Epidermal melanocyte (primary cell): Measurements from ENCODE around the gene SLC35F1.

Experiments used
- DNase-seq: peaks from one replicate; pipeline ENCODE4 v3.0.0; 2011; ENCODE audit warnings: low spot score; ENCODE audit not compliant: insufficient read length

Gene SLC35F1

DNA sequence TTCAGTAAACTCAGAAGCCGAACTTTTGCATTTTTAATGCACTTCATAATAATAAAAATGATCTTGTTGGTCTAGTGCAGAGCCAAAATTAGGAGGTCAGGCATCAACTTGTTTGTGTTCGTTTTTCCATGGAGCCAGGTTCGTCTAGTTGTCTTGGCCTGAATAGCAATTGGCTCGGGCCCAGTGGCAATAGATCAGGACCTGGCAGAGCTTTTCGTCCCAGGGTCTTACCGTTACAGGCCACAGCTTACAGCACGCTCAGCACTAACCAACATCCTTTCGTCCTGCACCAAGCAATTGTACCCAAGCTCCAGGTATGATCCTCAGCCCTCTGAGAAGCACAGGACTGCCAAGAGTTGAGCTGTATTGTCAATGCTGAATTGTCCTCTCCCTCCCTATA is 400.5 kb downstream of the SLC35F1 start:
- no peak for DNase-seq

DNA sequence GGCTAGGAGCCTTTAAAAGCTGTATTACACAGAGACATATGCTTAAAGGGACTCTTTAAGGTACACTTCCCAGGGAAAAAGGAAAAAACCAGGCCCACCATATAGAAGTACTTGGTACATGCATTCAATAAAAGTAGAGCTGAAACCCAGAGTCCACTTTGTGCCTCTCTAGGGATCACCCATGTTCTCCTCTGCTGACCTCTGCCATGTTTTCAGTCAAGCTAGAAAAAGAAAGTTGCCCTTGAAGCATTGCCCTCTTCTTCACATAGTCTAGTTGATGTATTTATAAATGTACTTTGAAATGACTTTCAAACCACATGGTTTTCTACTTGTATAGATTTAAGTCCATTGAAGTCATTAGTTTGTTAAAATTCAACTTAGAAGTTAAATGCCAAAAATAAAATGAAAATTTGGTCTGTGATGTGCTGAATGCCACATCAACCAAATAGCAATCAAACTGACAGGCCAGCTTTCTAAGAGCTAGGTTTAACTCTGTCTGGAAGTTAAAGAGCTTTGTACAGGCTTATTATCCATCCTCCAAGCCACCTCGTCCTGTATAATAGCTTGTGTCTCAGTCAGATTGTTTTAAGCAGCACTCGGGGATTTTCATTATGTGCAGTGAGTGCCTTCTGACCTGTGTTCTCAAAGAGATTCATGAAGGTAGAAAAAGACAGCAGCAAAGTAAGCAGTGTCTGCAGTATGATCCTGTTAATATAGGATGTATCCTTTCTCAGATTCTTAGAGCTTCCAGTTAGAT is 402.5 kb downstream of the SLC35F1 start:
- no peak for DNase-seq

DNA sequence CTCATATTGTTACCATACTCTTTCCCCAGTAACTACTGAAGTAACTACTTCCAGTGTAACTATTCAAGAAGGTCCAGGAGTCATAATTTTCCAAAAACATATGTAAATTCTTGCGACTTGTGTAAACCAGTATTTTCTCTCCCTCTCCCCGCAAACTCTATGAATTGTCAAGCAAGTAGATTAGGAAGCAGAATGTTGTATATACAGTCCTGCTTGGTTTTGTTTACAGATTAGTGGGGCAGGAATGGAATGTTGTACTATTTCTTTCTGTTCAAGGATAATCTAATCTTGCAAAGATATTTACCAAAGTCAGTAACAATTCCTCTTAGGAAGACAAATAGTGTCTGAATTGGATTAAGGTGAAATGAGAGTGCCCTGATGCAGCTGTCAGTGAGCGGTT is 406.1 kb downstream of the SLC35F1 start:
- DNase-seq = no peak

DNA sequence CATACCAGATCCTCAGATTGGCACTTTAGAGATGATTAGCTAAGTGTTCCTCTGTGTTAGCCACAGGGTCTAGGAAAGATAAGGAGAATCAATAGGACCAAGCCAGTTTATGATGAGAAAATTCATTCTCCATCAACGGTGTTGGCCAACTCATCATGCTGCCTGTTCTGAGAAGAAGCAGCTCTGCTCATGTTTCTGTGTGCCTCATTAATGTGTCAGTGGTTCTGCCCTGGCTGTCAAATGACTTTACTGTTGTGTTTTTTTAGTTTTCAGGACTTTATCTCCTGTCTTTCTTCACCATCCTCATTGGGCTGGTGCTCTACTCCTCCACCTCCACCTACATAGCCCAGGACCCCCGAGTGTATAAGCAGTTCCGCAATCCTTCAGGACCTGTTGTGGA is 406.7 kb downstream of the SLC35F1 start:
- DNase-seq = no peak

DNA sequence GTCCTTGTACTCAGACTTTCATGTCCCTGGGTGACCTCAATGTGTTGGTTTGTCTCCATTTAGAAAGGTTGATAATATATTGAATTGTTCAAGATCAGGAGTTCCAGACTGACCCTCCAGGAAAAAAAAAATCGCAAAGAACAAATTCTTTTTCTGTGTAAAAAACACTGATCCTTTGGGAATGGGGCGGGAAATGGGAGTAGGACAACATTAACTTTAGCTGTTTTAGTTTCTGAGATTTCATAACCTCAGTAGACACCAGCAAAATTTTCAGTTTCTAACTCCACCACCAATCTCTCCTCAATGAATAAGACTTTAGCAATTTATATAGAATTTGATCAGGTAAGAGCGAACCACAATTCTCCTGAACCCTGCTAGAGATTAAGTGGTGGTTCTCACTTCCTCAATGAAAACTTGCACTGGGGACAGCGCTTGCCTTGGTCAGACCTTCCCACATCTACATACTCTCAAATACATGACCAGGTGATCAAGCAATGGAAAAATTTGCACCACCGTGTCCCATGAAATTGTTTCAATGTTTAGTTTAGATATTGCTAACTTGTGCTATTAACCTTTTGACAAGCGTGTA is 409.8 kb downstream of the SLC35F1 start:
- no peak for DNase-seq

DNA sequence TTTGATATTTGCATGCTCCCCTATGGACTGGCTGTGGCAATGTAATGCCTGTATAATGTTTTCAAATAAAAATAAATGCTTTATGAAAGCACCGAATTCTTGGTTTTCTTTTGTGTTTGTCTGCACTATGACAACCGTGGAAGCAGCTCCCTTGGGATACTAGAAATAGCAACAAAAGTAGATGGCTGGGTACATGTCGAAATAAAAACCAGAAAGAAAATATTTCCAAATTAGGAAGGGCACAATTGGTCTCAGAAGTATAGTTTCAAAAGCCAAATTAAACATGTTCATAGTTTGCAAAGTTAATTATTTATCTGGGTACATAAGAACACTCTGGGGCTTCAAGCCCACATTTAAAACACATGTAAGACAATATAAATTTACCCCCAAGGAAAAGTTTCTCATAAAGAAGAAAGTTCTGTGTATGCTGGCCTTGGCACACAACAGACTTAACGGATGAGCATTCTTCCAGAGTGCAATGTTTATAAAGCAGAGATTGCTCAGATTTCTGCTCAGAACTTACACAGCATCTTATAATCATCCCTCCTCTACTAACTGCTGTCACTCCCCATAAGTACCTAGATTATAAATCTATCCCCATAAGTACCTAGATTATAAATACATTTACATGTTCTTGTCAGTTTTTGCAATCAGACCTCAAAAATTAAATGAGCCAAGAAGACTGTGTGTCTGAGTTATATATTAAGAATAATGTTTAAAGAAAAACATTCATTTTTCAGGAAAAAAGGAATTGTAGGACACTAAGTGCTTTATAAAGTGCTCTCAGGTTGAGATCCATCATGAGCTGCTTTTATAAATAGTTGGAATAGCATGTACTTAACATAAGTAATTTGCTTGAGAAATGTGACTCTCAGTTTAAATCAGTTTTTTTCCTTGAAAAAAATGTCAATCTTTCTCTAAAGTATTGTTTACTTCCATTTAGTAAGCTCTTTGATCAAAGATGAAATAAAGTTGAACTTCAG is 410.8 kb downstream of the SLC35F1 start:
- no peak for DNase-seq

DNA sequence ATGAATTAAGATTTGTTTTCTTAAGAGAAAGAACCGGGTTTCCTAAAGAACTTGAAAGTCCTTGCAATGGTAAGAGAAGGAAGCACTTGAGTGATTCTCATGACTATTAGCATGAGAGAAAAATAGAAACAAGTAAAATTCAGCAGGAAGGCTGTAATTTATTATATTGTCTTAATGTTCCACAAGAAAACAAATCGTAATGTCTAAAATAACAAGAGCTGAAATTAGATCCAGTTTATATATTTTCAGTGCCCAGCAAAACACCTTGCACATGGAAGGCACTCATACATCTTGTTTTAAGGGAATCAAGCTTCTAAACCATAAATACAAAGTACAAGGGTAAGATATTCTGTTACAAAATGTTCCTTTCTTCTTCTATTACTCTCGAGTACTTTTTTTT is 411.6 kb downstream of the SLC35F1 start:
- no peak for DNase-seq

DNA sequence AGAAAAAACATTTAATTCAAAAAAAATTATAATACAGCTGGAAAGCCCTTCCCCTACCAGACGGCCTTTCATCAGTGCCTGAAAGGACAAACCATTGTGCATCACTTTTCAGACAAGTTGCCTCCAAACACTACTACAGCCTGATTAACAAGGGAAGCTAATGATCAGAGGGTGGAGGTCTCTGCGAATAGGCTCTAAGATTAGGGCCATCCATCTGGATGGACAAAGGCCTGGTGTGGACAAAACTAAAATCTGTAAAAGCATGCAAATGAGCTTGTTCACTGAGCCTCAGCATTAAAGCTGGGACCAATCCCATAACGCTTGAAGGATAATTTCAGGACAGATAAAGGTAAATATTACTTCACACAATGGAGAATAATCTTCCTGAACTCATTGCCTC is 412.4 kb downstream of the SLC35F1 start:
- DNase-seq = no peak

DNA sequence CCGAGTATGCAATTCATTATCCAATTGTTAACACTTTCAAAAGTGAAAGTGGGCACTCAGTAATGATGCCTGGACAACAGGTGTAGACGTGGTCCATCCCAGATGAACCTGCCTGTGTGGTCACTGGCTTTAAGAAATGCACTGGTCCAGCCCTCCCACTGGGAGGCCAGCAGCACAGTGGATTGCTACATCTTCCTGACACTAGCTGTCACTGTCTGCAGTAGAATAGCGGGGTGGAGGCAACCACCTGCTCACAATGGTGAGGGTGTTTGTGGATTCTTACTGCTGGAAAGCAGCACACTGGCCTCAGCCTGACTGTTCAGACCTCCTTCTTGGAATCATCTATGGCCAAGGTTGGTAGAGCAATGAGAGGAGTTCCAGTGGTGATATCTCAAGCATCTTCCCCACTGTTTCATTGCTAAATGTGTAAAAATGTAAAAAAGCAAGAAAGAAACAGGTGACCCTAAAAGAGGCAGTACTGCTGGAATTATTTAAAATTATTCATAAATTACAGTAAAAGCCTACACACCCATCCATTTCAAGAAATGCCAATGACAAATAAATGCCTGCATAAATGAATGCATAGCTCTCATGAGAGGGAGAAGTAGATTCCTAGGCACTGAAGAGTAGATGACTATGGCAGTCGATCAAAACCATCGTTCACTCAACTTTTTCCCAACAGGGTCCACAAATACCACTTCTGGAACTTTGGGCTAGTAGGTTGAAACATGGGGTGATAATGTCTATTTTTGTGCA is 413.0 kb downstream of the SLC35F1 start:
- no peak for DNase-seq

DNA sequence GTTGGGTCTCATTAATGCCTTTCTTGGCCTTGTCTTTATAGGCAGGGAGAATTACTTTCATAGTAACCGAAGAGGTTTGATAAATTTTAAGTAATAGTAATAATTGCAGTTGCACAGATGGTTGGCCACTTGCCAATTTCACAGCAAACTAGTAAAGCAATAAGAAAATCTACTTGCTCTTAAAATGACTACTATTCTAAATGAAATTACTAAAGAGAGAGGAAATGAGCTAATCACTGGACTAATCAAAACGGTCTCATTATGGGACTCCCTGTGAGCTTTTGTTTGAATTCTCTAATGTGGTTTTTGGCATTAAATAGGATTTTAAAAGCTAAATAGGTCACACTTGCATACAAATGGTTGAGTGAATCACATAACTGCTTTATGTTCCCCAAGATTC is 413.6 kb downstream of the SLC35F1 start:
- no peak for DNase-seq

DNA sequence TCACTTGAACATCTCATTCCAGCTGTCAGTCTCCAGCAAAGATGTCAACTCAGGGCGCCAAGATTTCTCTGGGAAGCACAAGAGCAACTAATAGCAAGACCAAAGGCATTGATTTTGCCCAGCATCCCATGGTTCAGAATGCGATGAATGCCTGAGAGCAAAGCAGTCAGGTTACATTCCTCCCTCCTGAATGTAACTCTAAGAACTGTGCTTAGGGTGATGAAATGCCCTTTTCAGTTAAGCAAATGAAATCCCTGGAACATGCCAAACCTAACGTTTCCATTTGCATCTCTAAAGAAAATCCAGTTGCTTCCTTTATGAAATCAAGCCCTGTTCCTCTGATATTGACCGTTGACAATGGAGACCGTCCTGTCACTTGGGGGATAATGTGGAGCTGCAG is 417.1 kb downstream of the SLC35F1 start:
- DNase-seq = no peak

DNA sequence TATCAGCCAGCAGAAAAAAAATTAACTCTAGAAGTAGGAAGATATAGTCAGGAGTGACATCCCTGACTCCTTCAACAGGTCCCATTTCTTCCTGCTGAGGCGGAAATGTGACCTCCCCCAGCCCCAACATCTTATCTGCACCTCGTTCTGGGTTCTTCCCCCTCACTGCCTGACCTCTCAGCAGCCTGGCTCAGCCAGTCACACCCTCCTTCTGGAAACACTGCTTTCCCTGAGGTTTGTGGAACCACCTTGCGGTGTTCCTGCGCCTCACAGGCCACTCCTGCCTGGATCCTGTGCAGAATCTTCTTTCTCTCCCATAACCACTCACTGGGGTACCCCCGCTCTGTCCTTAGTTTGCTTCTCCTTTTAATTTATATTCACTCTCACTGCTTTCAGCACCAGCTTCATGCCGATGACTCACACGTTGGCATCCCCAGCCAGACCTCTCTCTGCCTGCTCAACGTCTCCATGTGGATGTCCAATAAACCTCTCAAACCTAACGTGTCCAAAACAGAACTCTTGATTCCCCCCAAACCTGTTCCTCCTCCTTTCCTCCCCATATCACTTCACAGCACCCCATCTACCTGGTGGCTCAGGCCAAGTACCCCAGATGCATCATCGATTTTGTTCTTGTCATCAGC is 418.3 kb downstream of the SLC35F1 start:
- DNase-seq = no peak

DNA sequence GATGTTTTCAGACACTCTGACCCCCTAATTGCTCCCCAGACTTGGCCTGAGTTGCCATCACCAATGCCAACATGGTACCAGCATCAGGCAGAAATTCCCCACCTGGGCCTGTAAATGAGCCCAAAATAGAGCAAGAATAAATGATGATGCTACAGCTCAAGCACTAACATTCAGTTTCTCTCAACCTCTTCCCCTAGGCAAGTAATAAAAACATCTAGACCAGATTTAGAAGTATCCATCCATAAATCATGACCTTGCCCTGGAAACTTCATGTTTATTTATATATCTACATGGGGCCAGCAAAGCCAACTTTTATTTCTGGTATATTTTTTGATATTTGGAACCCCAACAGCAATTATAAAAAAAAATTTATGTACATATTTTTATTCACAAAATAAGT is 419.6 kb downstream of the SLC35F1 start:
- DNase-seq = no peak

DNA sequence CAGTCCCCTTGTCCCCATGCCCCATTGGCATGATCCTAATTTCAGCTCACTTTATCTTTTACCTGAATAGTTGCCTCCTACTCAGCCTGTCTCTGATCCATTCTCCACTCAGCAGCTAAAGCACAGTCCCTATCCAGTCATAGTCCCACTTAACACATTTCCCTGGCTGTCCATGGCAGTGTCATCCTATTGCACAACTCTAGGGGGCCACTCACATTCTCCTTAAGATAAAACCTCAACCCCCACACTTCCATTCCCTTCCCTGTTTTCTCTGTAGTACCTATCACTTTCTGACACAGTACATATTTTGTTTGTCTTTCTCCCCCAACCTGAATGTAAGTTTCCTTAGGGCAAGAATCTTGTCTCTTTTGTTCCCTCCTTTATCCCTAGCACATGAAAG is 420.2 kb downstream of the SLC35F1 start:
- DNase-seq = no peak

DNA sequence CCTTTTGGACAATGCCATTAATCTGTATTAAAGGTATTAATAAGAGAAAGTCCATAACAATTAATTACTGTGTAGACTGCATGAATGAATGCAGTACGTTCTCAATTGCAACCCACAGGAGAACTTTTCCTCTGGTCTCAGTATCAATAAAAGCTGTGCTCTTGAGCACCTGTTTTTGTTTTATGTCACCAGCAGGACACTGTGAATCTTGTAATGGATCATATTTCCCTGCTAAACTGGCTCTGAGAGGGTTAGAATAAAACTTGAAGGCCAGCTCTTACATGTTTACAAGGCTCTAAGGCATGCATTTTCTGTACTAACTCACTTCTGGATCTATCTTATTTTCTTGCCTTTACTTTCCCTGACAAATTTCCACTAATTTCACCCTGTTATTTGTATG is 426.7 kb downstream of the SLC35F1 start:
- DNase-seq = no peak

DNA sequence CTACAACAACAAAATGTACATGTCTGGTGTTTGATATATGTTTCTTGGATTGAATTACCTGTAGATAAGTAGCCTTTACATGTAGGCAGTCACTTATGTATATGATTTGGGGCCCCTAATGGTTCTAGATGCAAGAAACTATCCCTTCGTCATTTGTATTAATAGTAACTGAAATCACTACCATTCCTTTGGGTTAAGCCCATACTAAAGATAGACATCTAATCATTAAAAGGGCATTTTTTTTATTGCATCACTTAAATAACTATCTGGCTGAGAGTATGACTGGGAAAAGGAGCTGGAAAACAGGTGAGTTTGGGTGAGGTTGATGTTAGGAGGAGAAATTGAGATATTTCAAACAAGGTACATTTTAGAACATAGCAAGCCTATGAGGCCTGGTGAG is 427.6 kb downstream of the SLC35F1 start:
- no peak for DNase-seq

DNA sequence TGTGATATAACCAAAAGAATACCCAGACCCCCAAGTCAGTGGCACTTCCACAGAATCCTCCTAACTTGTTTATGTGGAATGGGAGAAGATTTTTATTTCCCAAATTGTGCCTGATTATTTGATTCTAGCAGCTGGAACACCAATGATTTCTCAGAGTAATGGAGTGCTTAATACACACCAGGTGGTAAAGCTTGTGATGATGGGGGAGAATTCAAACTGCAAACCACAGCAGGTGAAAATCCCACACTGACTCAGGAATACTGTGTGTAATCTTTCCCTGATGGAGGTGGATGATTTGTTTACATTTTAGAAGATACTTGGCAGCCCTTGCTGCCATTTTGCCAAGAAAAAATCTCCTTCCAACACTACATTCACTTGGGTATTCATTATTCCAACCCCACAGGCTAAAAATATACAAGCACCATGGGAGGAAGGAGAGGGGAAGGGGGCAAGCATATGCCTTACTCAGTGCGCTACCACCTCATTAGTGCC is 428.3 kb downstream of the SLC35F1 start:
- DNase-seq = no peak

DNA sequence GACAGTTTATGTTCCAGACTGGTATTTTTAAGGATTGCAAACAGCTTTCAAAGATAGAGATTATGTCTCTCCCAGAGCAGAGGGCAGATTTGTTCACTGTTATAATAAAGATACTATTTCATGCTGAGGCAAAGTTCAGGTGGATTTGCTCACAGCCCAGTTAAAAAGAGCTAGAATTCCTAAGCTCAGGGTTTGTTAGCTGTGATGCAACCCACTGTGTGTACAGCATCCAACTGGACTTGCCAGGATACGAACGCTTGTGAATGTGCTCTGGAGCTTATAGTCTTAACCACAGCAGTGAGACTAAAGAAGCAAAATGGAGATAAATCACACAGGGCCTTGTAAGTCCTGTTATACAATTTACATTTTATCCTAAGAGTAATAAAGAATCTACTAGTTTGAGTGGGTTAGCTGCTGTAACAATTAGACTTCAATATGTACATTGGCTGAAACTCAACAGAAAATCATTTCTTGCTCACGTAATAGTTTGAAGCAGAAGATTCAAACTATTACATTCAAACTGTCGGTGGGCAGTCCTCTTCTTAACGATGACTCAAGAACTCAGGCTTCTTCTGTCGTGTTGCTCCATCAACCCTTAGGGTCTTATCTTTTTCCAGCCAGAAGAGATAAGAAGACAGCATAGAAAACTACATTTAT is 437.1 kb downstream of the SLC35F1 start:
- DNase-seq = no peak

DNA sequence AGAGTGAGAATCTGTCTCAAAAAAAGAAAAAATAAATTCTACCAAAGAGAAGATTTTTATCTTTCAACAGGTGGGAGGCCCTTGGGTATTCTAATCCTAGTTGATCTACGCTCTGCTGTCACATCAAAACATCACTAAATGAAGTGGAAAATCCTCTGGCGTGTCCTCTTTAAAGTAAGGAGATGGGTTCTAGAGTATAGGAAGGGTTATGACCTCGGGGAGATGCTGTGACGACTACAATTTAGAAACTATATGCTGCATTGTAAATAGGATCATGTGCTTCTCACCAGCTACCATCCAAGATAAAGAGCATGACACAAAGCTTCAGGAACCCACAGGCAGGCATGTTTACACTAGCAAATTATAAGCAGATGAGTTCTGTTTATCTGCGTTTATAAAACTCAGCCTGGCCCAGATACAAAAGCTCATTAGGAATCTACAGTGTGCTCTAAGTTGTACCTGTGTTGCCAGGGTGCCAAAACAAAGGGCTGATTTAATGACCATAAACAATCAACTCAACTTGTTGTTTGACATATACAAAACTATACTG is 443.9 kb downstream of the SLC35F1 start:
- no peak for DNase-seq

DNA sequence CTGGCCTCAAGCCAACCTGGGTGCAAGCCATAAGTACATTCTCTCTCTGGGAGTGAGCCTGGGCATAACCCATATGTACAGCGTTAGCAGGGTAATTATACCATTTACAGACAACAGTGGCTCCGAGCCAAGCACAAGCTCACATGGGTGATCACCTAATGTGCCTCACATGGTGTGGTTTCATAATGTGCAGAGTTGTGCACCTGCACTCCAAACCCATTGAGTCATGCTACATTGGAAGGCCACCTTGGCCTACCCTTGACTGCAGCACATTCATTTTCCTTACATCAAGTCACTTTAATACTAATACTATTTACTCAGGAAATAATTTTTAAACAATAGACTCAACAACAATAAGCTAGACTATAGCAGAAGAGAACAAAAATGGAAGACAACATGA is 446.5 kb downstream of the SLC35F1 start:
- no peak for DNase-seq
